Adrenal gland (tissue), 12 donors: ENCODE results near the gene DCX. TPM values are rescaled to one million over a fixed set of nuclear protein-coding genes. Genes with fewer than 3 reads are reported as not detected.

Source experiments
- DNase-seq, 7 donors: peaks; one replicate each; pipeline ENCODE4 v3.0.0-alpha.2; 2019 to 2020
- H3K27ac ChIP-seq, 5 donors: fragments of 200-600 bp; sonication (generic) in 4 of 5; 1 replicate in 3 of 5; 2 replicates in 2 of 5; pipeline versions ENCODE4 v1.5.1 to v1.8.0; 2016 to 2020; ENCODE audit warnings: mild to moderate bottlenecking in 1 of 5
- H3K27me3 ChIP-seq: fragments of 200-600 bp; 2 replicates; pipeline ENCODE4 v1.8.0; 2021
- H3K36me3 ChIP-seq, 2 donors: fragments of 200-600 bp; replicated peaks in 1 of 2; 1 replicate in 1 of 2; 2 replicates in 1 of 2; pipeline versions ENCODE4 v1.5.1 to v1.8.0; 2018 to 2022
- H3K4me1 ChIP-seq, 2 donors: fragments of 200-600 bp; replicated peaks in 1 of 2; 1 replicate in 1 of 2; 2 replicates in 1 of 2; pipeline versions ENCODE4 v1.5.1 to v1.8.0; 2018 to 2021
- H3K4me3 ChIP-seq, 4 donors: fragments of 200-600 bp; sonication (generic) in 3 of 4; one replicate each; pipeline ENCODE4 v1.5.1; 2016 to 2018
- H3K9me3 ChIP-seq, 3 donors: fragments of 200-600 bp; sonication (generic) in 1 of 3; replicated peaks in 1 of 3; 1 replicate in 2 of 3; 2 replicates in 1 of 3; pipeline versions ENCODE4 v1.5.1 to v1.8.0; 2016 to 2021
- POLR2A ChIP-seq, 2 donors: fragments of 450-650 bp; IDR thresholded peaks; one replicate each; pipeline ENCODE4 v1.6.1; 2017; ENCODE audit warnings: antibody characterized with exemption in 2 of 2, mild to moderate bottlenecking in 2 of 2, moderate library complexity in 1 of 2
- WGBS, 4 donors: extraction: QIAGEN DNeasy Blood & Tissue Kit in 2 of 4; methylation state at CpG; one replicate each; pipeline versions ENCODE4 v1.1.5 to v1.1.7; 2013 to 2017; 5-methylcytosine and 5-hydroxymethylcytosine counted together
- intact Hi-C, 2 donors: fragments of 100-400 bp; cut with DNase I; formaldehyde crosslinking; loops; one replicate each; pipeline versions ENCODE4 v1.14.1 to v1.15.0; 2022 to 2023
- polyA plus RNA-seq, 3 donors: library from polyadenylated mRNA; stranded (reverse); fragments of 200-250 nt in 2 of 3; fragments of 350-450 nt in 1 of 3; fragmentation: Illumina TruSeq in 1 of 3; extraction: RNeasy Lipid Tissue Mini Kit (QIAGEN cat#74804) in 1 of 3; gene quantifications; one replicate each; pipeline ENCODE4 v1.2.3, GENCODE V29; 2013 to 2014
- total RNA-seq, 9 donors: library from RNA; depleted of rRNA in 4 of 9; stranded (reverse); fragments of >200 nt in 4 of 9; fragments of 120-200 nt in 1 of 9; fragmentation: NEBNext Ultra II Directional in 1 of 9; extraction: Animal tissue kit (Norgen Biotek cat#: 25700) in 1 of 9; gene quantifications; one replicate each; pipeline versions ENCODE4 v1.1.0 to v1.2.4, GENCODE V29; 2013 to 2023
- TF ChIP-seq, protein P1 (sequence below), 6 experiments: fragments of 450-650 bp in 4 of 6; fragments of 200-600 bp in 2 of 6; sonication (generic) in 1 of 6; IDR thresholded peaks; 1 replicate in 5 of 6; 2 replicates in 1 of 6; pipeline versions ENCODE4 v1.5.1 to v1.8.0; 2016 to 2021; ENCODE audit warnings: antibody characterized with exemption in 6 of 6, mild to moderate bottlenecking in 2 of 6, moderate library complexity in 1 of 6
- donor health status: healthy with polysubstance abuse.
- donor health status: Bipolar disorder and iron deficiency.
- donor health status: DM: yes; HTN: yes; CAD: no.
- donor health status: DM: no; HTN: no; CAD: no.
- donor health status: DM: no; HTN: no; CAD: no.
- donor health status: DM: yes; HTN: yes; CAD: no.

The DCX gene
- total and polyA plus RNA-seq, 12 donors, result 0.04 to 2.9 (median 0.24) TPM; not detected in 5

GRCh38 chrX:111318901-111319300 is 93.1 kb downstream of the DCX start:
- intact Hi-C loops, result no loop called here
- no peaks in the 10 kb centered on the region for H3K36me3 ChIP-seq
- no peaks in the 10 kb centered on the region for H3K9me3 ChIP-seq
- H3K4me1 ChIP-seq, result no peaks in the 10 kb centered on the region
- H3K27me3 ChIP-seq, result peaks cover 10% of the 10 kb centered on the region
- H3K27ac ChIP-seq, result no peak overlapping the region
- no peak for DNase-seq
- H3K4me3 ChIP-seq, result no peak overlapping the region
- TF ChIP-seq, protein P1, sequence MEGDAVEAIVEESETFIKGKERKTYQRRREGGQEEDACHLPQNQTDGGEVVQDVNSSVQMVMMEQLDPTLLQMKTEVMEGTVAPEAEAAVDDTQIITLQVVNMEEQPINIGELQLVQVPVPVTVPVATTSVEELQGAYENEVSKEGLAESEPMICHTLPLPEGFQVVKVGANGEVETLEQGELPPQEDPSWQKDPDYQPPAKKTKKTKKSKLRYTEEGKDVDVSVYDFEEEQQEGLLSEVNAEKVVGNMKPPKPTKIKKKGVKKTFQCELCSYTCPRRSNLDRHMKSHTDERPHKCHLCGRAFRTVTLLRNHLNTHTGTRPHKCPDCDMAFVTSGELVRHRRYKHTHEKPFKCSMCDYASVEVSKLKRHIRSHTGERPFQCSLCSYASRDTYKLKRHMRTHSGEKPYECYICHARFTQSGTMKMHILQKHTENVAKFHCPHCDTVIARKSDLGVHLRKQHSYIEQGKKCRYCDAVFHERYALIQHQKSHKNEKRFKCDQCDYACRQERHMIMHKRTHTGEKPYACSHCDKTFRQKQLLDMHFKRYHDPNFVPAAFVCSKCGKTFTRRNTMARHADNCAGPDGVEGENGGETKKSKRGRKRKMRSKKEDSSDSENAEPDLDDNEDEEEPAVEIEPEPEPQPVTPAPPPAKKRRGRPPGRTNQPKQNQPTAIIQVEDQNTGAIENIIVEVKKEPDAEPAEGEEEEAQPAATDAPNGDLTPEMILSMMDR (IDR thresholded peaks at IDR 0.05), result no peak

DNA sequence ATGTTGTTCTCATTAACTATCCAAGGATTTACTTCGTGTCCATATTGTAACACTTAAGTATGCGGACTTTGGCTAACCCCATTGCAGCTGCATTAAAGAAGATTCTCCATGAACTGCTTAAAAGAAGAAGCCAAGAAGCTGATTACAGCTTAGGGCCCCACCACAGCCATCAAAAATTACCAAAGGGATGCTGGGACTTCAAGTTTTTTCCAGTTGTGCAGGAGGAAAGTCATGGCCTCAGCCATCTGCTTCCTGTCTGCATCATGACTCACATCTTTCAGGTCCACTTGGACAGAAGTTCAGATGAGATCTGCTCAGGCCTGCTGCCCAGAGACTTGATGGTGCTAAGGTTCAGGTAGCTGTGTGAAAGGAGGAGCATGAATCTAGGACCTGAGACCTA is 102.9 kb downstream of the DCX start:
- 62 to 82% (median 75%) methylated on average over 2 of the region's 2 CpGs for WGBS, 4 donors
- H3K4me3 ChIP-seq, result no peak overlapping the region

DNA sequence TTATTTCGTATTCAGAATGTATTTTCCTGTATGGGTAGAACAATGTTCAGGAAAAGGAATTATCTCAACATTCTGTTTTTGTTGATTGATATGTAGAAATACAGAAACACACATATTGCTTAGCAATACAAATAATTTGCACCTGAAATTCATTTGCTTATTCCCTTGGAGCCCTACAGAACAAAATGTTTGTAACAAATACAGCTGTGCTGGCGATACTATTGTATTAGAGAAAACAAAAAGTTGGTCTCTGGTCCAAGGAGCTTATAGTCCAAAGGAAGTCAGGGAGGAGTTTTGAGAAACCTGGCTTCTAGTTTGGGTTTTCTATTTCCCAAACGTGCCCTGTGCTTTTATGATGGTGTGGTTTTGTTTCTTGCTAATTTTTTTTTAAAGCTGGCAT is 104.0 kb downstream of the DCX start:
- intact Hi-C loops, result no loop called here
- Histone ChIP-seq H3K4me3 (no peak overlapping the region), H3K36me3 (no peaks in the 10 kb centered on the region), H3K27me3 (peaks cover 7% of the 10 kb centered on the region), H3K9me3 (no peaks in the 10 kb centered on the region), H3K4me1 (no peaks in the 10 kb centered on the region), H3K27ac (no peak overlapping the region)
- WGBS, 4 donors, result 47 to 68% (median 55%) methylated on average over 3 of the region's 3 CpGs
- DNase-seq, result no peak
- TF ChIP-seq, protein P1 (IDR thresholded peaks at IDR 0.05), result no peak
- no peak for TF ChIP-seq POLR2A (IDR thresholded peaks at IDR 0.05)

More for the DNA sequence above, 102.9 kb downstream of the DCX start:
- DNase-seq, result no peak
- no peak overlapping the region for H3K27ac ChIP-seq
- no peak for TF ChIP-seq POLR2A (IDR thresholded peaks at IDR 0.05)
- TF ChIP-seq, protein P1 (IDR thresholded peaks at IDR 0.05), result no peak
- peaks cover 4% of the 10 kb centered on the region for H3K27me3 ChIP-seq
- intact Hi-C loops, result no loop called here
- H3K4me1 ChIP-seq, result no peaks in the 10 kb centered on the region
- no peaks in the 10 kb centered on the region for H3K9me3 ChIP-seq
- H3K36me3 ChIP-seq, result no peaks in the 10 kb centered on the region

DNA sequence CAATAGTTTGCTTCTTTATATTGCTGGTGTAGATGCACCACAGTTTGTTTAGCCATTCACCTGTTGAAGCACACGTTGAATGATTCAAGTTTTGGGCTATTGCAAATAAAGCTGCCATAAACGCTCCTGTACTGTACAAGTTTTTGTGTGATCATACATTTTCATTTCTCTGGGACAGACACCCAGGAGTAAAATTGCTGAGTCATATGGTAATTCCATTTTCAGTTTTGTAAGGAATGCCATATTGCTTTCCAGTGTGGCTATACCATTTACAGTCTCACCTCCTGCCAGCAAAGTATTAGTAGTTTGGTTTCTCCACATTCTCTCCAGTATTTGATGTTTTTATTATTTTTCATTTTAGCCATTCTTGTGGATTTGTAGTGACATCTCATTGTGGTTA is 109.7 kb downstream of the DCX start:
- no peak overlapping the region for H3K27ac ChIP-seq
- peaks cover 5% of the 10 kb centered on the region for H3K27me3 ChIP-seq
- no peak for DNase-seq
- H3K36me3 ChIP-seq, result no peaks in the 10 kb centered on the region
- no peaks in the 10 kb centered on the region for H3K4me1 ChIP-seq
- no peak for TF ChIP-seq POLR2A (IDR thresholded peaks at IDR 0.05)
- TF ChIP-seq, protein P1 (IDR thresholded peaks at IDR 0.05), result no peak
- intact Hi-C loops, result no loop called here
- H3K4me3 ChIP-seq, result no peak overlapping the region
- WGBS, 4 donors, result 48 to 67% (median 57%) methylated on average over 2 of the region's 2 CpGs
- H3K9me3 ChIP-seq, result no peaks in the 10 kb centered on the region
